HCT116 (cell line): ENCODE measurements around the gene SEMA5A. TPM values are rescaled to one million over a fixed set of nuclear protein-coding genes. Genes with fewer than 3 reads are reported as not detected.

Experiments used
- ATAC-seq: fragments of 200-7000 bp; cut with Tn5 transposase; 2 replicates; pipeline ENCODE4 v1.9.1; 2020; ENCODE audit warnings: mild to moderate bottlenecking, moderate library complexity
- BruUV-seq: library from RNA; stranded (reverse); fragments of 400-500 nt; replicated peaks from 2 replicates; lab custom pipeline; 2021; lab: Mats Ljungman, UMichigan
- CTCF ChIA-PET: fragments of 300-600 bp; sonication (Branson Sonifier 250); formaldehyde crosslinking; loops from one replicate; lab custom pipeline; 2021; ENCODE audit warnings: antibody characterized with exemption; lab: Charles Lee
- POLR2A ChIA-PET: fragments of 300-600, 350-600 bp; sonication (Branson Sonifier 250); formaldehyde crosslinking; loops from one replicate; lab custom pipeline; 2021; ENCODE audit warnings: antibody characterized with exemption; lab: Charles Lee
- RAD21 ChIA-PET, 2 experiments: fragments of 300-600 bp; sonication (Branson Sonifier 250); formaldehyde crosslinking; loops; one replicate each; lab custom pipeline; 2023; ENCODE audit warnings: low total read pairs in 2 of 2; ENCODE audit not compliant: uncharacterized antibody in 2 of 2, unreplicated experiment in 2 of 2, low non-redundant PET in 1 of 2; lab: Charles Lee
- DNase-seq: peaks from one replicate; pipeline ENCODE4 v3.0.0-alpha.2; 2010; ENCODE audit warnings: low read depth, low spot score
- H2AFZ ChIP-seq: fragments of 200-600 bp; shearing (Covaris generic), sonication (generic); 2 replicates; pipeline ENCODE4 v1.6.1; 2017; ENCODE audit warnings: low read depth, mixed run types, mixed read lengths, antibody characterized with exemption, low read length; ENCODE audit not compliant: poor library complexity, severe bottlenecking
- H3K27ac ChIP-seq: 2 replicates; pipeline ENCODE4 v1.5.1; 2012; ENCODE audit warnings: low read depth, low read length
- H3K27me3 ChIP-seq: fragments of 200-600 bp; sonication (generic); 2 replicates; pipeline ENCODE4 v1.6.1; 2016; ENCODE audit warnings: mixed run types, low read length, mixed read lengths; ENCODE audit not compliant: insufficient read depth
- H3K36me3 ChIP-seq, 2 experiments: fragments of 200-500 bp in 1 of 2; fragments of 200-600 bp in 1 of 2; sonication (Bioruptor generic) in 1 of 2; sonication (generic) in 1 of 2; 2 replicates each; pipeline versions ENCODE4 v1.5.1 to v1.6.1; 2014 to 2016; ENCODE audit warnings: low read length in 2 of 2, inconsistent platforms in 1 of 2, mixed read lengths in 1 of 2, mixed run types in 1 of 2; ENCODE audit not compliant: insufficient read depth in 2 of 2, control insufficient read depth in 1 of 2
- H3K4me1 ChIP-seq, 2 experiments: fragments of 200-600 bp in 1 of 2; sonication (generic) in 1 of 2; 2 replicates each; pipeline versions ENCODE4 v1.5.1 to v1.6.1; 2012 to 2017; ENCODE audit warnings: low read length in 2 of 2, inconsistent platforms in 1 of 2, mild to moderate bottlenecking in 1 of 2, mixed read lengths in 1 of 2, mixed run types in 1 of 2, moderate library complexity in 1 of 2; ENCODE audit not compliant: insufficient read depth in 2 of 2, control insufficient read depth in 1 of 2
- H3K4me2 ChIP-seq: fragments of 200-600 bp; sonication (generic); 2 replicates; pipeline ENCODE4 v1.6.1; 2017; ENCODE audit warnings: mixed run types, low read length, mixed read lengths
- H3K4me3 ChIP-seq, 2 experiments: fragments of 200-600 bp in 1 of 2; sonication (generic) in 1 of 2; replicated peaks in 1 of 2; 2 replicates each; pipeline ENCODE4 v1.5.1; 2011 to 2016; ENCODE audit warnings: low read length in 2 of 2, control low read depth in 1 of 2, low read depth in 1 of 2, mild to moderate bottlenecking in 1 of 2, mixed read lengths in 1 of 2, mixed run types in 1 of 2
- H3K79me2 ChIP-seq: fragments of 200-600 bp; sonication (generic); 2 replicates; pipeline ENCODE4 v1.6.1; 2017; ENCODE audit warnings: mild to moderate bottlenecking, mixed run types, low read length, moderate library complexity, mixed read lengths; ENCODE audit not compliant: insufficient read depth
- H3K9ac ChIP-seq: fragments of 200-600 bp; sonication (generic); 2 replicates; pipeline ENCODE4 v1.6.1; 2016; ENCODE audit warnings: low read length, mixed read lengths
- H3K9me2 ChIP-seq: fragments of 200-600 bp; sonication (generic), shearing (Covaris generic); 2 replicates; pipeline ENCODE4 v1.6.1; 2017; ENCODE audit warnings: mixed run types, mild to moderate bottlenecking, moderate library complexity; ENCODE audit not compliant: insufficient read depth
- H3K9me3 ChIP-seq, 2 experiments: fragments of 200-500 bp in 1 of 2; fragments of 200-600 bp in 1 of 2; sonication (Bioruptor generic) in 1 of 2; sonication (generic) in 1 of 2; 2 replicates each; pipeline ENCODE4 v1.6.1; 2014 to 2017; ENCODE audit warnings: low read length in 2 of 2, mixed read lengths in 2 of 2, inconsistent platforms in 1 of 2, low read depth in 1 of 2, mild to moderate bottlenecking in 1 of 2, mixed run types in 1 of 2, moderate library complexity in 1 of 2; ENCODE audit not compliant: control insufficient read depth in 1 of 2, insufficient read depth in 1 of 2
- H4K20me1 ChIP-seq: fragments of 200-600 bp; sonication (generic), shearing (Covaris generic); 2 replicates; pipeline ENCODE4 v1.6.1; 2017; ENCODE audit warnings: mixed run types, mild to moderate bottlenecking, moderate library complexity; ENCODE audit not compliant: insufficient read depth
- CEBPB ChIP-seq: IDR thresholded peaks from 2 replicates; pipeline ENCODE4 v1.6.1; 2012; ENCODE audit warnings: low read depth
- EGR1 ChIP-seq: IDR thresholded peaks from 2 replicates; pipeline ENCODE4 v1.6.1; 2012; ENCODE audit warnings: low read depth
- ELF1 ChIP-seq: IDR thresholded peaks from 2 replicates; pipeline ENCODE4 v1.6.1; 2012; ENCODE audit warnings: low read depth, borderline replicate concordance
- FOSL1 ChIP-seq: IDR thresholded peaks from 2 replicates; pipeline ENCODE4 v1.6.1; 2012; ENCODE audit warnings: low read depth
- JUND ChIP-seq: IDR thresholded peaks from 2 replicates; pipeline ENCODE4 v1.6.1; 2012
- POLR2A ChIP-seq: IDR thresholded peaks from 2 replicates; pipeline ENCODE4 v1.7.0; 2011; ENCODE audit warnings: borderline replicate concordance; ENCODE audit not compliant: insufficient read depth, insufficient read length; ENCODE audit errors: extremely low read depth
- RAD21 ChIP-seq: IDR thresholded peaks from 2 replicates; pipeline ENCODE4 v1.6.1; 2012; ENCODE audit warnings: low read depth, mild to moderate bottlenecking
- SRF ChIP-seq: IDR thresholded peaks from 2 replicates; pipeline ENCODE4 v1.6.1; 2012; ENCODE audit warnings: low read depth
- YY1 ChIP-seq: IDR thresholded peaks from 2 replicates; pipeline ENCODE4 v1.6.1; 2011; ENCODE audit warnings: low read length, low read depth, moderate library complexity, mild to moderate bottlenecking; ENCODE audit not compliant: insufficient replicate concordance; ENCODE audit errors: extremely low read depth
- ZFX ChIP-seq: fragments of 450-650 bp; IDR thresholded peaks from 2 replicates; pipeline ENCODE4 v1.6.1; 2017
- ZNF274 ChIP-seq: fragments of 200-500 bp; sonication (Bioruptor generic); IDR thresholded peaks from 2 replicates; pipeline ENCODE4 v1.6.1; 2014; ENCODE audit warnings: mild to moderate bottlenecking, low read depth, low read length, inconsistent platforms
- intact Hi-C: fragments of 100-400 bp; cut with micrococcal nuclease; formaldehyde crosslinking; loops from 2 replicates; pipeline ENCODE4 v1.10.0; 2022
- total RNA-seq: library from RNA; stranded (reverse); gene quantifications from one replicate; pipeline ENCODE4 v1.2.1, GENCODE V29; 2021; ENCODE audit not compliant: unreplicated experiment
- TF ChIP-seq, protein P1 (sequence below): IDR thresholded peaks from 2 replicates; pipeline ENCODE4 v1.6.1; 2012
- TF ChIP-seq, protein P2 (sequence below): IDR thresholded peaks from 2 replicates; pipeline ENCODE4 v1.6.1; 2012; ENCODE audit warnings: low read depth
- TF ChIP-seq, protein P3 (sequence below): IDR thresholded peaks from 2 replicates; pipeline ENCODE4 v1.6.1; 2011; ENCODE audit warnings: mild to moderate bottlenecking, low read length, moderate library complexity; ENCODE audit not compliant: insufficient replicate concordance; ENCODE audit errors: extremely low read depth

Gene SEMA5A
- total RNA-seq, 1 experiment from 2014 or later = 0.02 TPM

DNA sequence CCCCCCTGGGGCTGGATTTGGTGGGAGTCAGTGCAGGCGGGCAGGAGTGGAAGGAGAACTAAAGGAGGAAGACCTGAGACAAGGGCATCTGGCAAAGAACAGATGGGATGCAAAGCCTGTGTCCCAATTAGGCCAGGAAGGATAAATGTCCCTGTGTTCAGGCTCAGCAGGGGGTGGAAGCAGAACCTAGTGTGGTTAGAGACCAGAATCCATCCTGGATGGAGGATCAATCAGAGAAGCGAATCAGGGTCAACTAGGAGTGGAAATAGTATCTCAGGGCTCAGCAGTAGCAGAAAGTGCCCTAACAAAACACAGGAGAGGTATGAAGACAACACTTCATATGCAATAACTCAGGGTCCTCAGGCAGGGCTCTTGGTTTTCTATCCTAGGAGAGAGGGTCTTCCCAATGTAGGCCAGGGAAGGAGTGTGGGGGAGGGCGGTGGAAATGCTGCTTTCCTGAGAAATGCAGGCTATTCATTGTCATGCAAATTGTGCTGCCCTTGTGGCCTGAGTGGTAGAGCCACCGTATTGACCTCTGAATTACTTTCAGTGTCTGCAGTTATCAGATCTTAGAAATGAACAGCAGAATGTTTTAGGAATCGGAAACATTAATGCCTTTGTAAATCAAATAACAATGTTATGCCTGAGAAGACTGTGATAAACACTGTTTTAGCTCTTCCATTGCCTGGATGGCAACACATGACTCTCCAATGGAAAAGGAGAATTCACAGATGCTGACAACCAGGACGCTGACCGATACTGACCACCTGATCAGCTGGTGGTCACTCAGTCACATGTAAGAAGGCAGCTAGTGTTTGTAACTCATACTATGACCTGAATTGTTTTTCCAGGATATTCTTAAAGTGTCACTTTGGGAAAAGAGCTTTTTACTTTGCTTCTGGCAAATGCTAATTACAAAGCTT, 323.6 kb downstream of the SEMA5A start:
- BruUV-seq = no TSS peak
- Histone ChIP-seq H4K20me1 (no peaks in the 10 kb centered on the region), H3K4me3 (no peak overlapping the region), H3K4me1 (no peaks in the 10 kb centered on the region), H3K36me3 (no peaks in the 10 kb centered on the region), H3K27me3 (no peaks in the 10 kb centered on the region), H2AFZ (no peak overlapping the region), H3K9me2 (no peaks in the 10 kb centered on the region), H3K79me2 (no peaks in the 10 kb centered on the region), H3K27ac (no peak overlapping the region), H3K4me2 (no peak overlapping the region)
- RAD21 ChIA-PET = no interaction called here
- POLR2A ChIA-PET = no interaction called here
- CTCF ChIA-PET = no interaction called here
- no peak for ATAC-seq
- no peak for TF ChIP-seq ZNF274
- no peak for TF ChIP-seq RAD21
- no peak for TF ChIP-seq JUND
- no peak for TF ChIP-seq POLR2A
- TF ChIP-seq CEBPB = no peak
- no peak for TF ChIP-seq EGR1
- TF ChIP-seq, protein P1, sequence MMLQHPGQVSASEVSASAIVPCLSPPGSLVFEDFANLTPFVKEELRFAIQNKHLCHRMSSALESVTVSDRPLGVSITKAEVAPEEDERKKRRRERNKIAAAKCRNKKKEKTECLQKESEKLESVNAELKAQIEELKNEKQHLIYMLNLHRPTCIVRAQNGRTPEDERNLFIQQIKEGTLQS = no peak
- TF ChIP-seq YY1 = no peak
- TF ChIP-seq SRF = no peak
- TF ChIP-seq, all 23 proteins: peak for 0
- no peak overlapping the region for H3K9ac ChIP-seq
- H3K9me3 ChIP-seq = peaks cover 4 to 15% of the 10 kb centered on the region in 2 experiments; a peak in 2 of 4 replicates
- intact Hi-C loops = no loop called here
- no peak for DNase-seq

- H3K4me1 ChIP-seq = no peaks in the 10 kb centered on the region
- intact Hi-C loops = no loop called here
- TF ChIP-seq, protein P2, sequence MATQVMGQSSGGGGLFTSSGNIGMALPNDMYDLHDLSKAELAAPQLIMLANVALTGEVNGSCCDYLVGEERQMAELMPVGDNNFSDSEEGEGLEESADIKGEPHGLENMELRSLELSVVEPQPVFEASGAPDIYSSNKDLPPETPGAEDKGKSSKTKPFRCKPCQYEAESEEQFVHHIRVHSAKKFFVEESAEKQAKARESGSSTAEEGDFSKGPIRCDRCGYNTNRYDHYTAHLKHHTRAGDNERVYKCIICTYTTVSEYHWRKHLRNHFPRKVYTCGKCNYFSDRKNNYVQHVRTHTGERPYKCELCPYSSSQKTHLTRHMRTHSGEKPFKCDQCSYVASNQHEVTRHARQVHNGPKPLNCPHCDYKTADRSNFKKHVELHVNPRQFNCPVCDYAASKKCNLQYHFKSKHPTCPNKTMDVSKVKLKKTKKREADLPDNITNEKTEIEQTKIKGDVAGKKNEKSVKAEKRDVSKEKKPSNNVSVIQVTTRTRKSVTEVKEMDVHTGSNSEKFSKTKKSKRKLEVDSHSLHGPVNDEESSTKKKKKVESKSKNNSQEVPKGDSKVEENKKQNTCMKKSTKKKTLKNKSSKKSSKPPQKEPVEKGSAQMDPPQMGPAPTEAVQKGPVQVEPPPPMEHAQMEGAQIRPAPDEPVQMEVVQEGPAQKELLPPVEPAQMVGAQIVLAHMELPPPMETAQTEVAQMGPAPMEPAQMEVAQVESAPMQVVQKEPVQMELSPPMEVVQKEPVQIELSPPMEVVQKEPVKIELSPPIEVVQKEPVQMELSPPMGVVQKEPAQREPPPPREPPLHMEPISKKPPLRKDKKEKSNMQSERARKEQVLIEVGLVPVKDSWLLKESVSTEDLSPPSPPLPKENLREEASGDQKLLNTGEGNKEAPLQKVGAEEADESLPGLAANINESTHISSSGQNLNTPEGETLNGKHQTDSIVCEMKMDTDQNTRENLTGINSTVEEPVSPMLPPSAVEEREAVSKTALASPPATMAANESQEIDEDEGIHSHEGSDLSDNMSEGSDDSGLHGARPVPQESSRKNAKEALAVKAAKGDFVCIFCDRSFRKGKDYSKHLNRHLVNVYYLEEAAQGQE = no peak
- TF ChIP-seq FOSL1 = no peak
- no peak for TF ChIP-seq JUND
- no peak for TF ChIP-seq ELF1
- TF ChIP-seq ZFX = no peak
- TF ChIP-seq, protein P3, sequence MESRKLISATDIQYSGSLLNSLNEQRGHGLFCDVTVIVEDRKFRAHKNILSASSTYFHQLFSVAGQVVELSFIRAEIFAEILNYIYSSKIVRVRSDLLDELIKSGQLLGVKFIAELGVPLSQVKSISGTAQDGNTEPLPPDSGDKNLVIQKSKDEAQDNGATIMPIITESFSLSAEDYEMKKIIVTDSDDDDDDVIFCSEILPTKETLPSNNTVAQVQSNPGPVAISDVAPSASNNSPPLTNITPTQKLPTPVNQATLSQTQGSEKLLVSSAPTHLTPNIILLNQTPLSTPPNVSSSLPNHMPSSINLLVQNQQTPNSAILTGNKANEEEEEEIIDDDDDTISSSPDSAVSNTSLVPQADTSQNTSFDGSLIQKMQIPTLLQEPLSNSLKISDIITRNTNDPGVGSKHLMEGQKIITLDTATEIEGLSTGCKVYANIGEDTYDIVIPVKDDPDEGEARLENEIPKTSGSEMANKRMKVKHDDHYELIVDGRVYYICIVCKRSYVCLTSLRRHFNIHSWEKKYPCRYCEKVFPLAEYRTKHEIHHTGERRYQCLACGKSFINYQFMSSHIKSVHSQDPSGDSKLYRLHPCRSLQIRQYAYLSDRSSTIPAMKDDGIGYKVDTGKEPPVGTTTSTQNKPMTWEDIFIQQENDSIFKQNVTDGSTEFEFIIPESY = no peak
- TF ChIP-seq POLR2A = no peak
These were observed 327.5 kb downstream of the SEMA5A start for GRCh38 chr5:9218358-9218757.

More at GRCh38 chr5:9218358-9218757, 327.5 kb downstream of the SEMA5A start:
- Histone ChIP-seq H2AFZ (no peak overlapping the region), H4K20me1 (no peaks in the 10 kb centered on the region), H3K9me2 (no peaks in the 10 kb centered on the region), H3K36me3 (no peaks in the 10 kb centered on the region), H3K79me2 (no peaks in the 10 kb centered on the region), H3K9me3 (peaks cover 4 to 23% of the 10 kb centered on the region in 2 experiments; a peak in 2 of 4 replicates), H3K9ac (no peak overlapping the region), H3K4me3 (no peak overlapping the region), H3K27me3 (no peaks in the 10 kb centered on the region), H3K4me2 (no peak overlapping the region), H3K27ac (no peak overlapping the region)
- no peak for ATAC-seq
- ChIA-PET RAD21 (no interaction called here), POLR2A (no interaction called here), CTCF (no interaction called here)
- DNase-seq = no peak
- BruUV-seq = no TSS peak
